GM23338 (cell line): Measurements from ENCODE around the gene PGPEP1.

Experiments
- CREB1 ChIP-seq: fragments of 250-450 bp; sonication (Bioruptor Pico); IDR thresholded peaks from 2 replicates; pipeline ENCODE4 v1.5.0; 2020; ENCODE audit warnings: low read depth, mild to moderate bottlenecking, moderate library complexity
- EZH2 ChIP-seq: fragments of 200-600 bp; sonication (generic); IDR thresholded peaks from one replicate; pipeline ENCODE4 v1.8.0; 2017; ENCODE audit warnings: antibody characterized with exemption, mild to moderate bottlenecking, low read depth; ENCODE audit not compliant: unreplicated experiment
- EZH2phosphoT487 ChIP-seq: fragments of 200-600 bp; sonication (generic); IDR thresholded peaks from one replicate; pipeline ENCODE4 v1.8.1; 2018; ENCODE audit warnings: antibody characterized with exemption; ENCODE audit not compliant: unreplicated experiment
- JUNB ChIP-seq: IDR thresholded peaks from one replicate; pipeline ENCODE4 v1.6.1; 2016; ENCODE audit warnings: antibody characterized with exemption; ENCODE audit not compliant: unreplicated experiment
- POLR2AphosphoS5 ChIP-seq: IDR thresholded peaks from 2 replicates; pipeline ENCODE4 v1.6.1; 2016; ENCODE audit warnings: antibody characterized with exemption, low read depth
- STAT1 ChIP-seq: IDR thresholded peaks from one replicate; pipeline ENCODE4 v1.6.1; 2016; ENCODE audit warnings: antibody characterized with exemption; ENCODE audit not compliant: unreplicated experiment
- ZNF114 ChIP-seq: fragments of 250-450 bp; sonication (Bioruptor Pico); IDR thresholded peaks from 2 replicates; pipeline ENCODE4 v1.5.0; 2020; ENCODE audit warnings: mild to moderate bottlenecking, moderate library complexity
- TF ChIP-seq, protein P1 (sequence below), 2 experiments: fragments of 200-600 bp in 1 of 2; sonication (generic) in 1 of 2; conservative IDR thresholded peaks; 2 replicates each; pipeline versions ENCODE4 v1.5.1 to v1.6.1; 2016 to 2017; ENCODE audit warnings: antibody characterized with exemption in 2 of 2, low read depth in 2 of 2, mild to moderate bottlenecking in 2 of 2, moderate library complexity in 1 of 2
- TF ChIP-seq, protein P2 (sequence below): IDR thresholded peaks from one replicate; pipeline ENCODE4 v1.6.1; 2018; ENCODE audit warnings: antibody characterized with exemption; ENCODE audit not compliant: unreplicated experiment
- TF ChIP-seq, protein P3 (sequence below): fragments of 250-450 bp; sonication (Bioruptor Pico); IDR thresholded peaks from 2 replicates; pipeline ENCODE4 v1.5.0; 2020; ENCODE audit warnings: mild to moderate bottlenecking, moderate library complexity

GRCh38 chr19:18321734-18322102 is 18.7 kb upstream of the PGPEP1 start:
- TF ChIP-seq POLR2AphosphoS5 (no peak; the same call in 1 of the 2 replicates), EZH2phosphoT487 (no peak), CREB1 (no peak), EZH2 (no peak), JUNB (no peak), STAT1 (no peak), ZNF114 (CRISPR knock-in tag) (no peak)
- TF ChIP-seq, protein P1, sequence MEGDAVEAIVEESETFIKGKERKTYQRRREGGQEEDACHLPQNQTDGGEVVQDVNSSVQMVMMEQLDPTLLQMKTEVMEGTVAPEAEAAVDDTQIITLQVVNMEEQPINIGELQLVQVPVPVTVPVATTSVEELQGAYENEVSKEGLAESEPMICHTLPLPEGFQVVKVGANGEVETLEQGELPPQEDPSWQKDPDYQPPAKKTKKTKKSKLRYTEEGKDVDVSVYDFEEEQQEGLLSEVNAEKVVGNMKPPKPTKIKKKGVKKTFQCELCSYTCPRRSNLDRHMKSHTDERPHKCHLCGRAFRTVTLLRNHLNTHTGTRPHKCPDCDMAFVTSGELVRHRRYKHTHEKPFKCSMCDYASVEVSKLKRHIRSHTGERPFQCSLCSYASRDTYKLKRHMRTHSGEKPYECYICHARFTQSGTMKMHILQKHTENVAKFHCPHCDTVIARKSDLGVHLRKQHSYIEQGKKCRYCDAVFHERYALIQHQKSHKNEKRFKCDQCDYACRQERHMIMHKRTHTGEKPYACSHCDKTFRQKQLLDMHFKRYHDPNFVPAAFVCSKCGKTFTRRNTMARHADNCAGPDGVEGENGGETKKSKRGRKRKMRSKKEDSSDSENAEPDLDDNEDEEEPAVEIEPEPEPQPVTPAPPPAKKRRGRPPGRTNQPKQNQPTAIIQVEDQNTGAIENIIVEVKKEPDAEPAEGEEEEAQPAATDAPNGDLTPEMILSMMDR (conservative IDR thresholded peaks at IDR 0.05; ENCODE audit: low read depth in 2 of 2): no peak
- TF ChIP-seq, protein P2, sequence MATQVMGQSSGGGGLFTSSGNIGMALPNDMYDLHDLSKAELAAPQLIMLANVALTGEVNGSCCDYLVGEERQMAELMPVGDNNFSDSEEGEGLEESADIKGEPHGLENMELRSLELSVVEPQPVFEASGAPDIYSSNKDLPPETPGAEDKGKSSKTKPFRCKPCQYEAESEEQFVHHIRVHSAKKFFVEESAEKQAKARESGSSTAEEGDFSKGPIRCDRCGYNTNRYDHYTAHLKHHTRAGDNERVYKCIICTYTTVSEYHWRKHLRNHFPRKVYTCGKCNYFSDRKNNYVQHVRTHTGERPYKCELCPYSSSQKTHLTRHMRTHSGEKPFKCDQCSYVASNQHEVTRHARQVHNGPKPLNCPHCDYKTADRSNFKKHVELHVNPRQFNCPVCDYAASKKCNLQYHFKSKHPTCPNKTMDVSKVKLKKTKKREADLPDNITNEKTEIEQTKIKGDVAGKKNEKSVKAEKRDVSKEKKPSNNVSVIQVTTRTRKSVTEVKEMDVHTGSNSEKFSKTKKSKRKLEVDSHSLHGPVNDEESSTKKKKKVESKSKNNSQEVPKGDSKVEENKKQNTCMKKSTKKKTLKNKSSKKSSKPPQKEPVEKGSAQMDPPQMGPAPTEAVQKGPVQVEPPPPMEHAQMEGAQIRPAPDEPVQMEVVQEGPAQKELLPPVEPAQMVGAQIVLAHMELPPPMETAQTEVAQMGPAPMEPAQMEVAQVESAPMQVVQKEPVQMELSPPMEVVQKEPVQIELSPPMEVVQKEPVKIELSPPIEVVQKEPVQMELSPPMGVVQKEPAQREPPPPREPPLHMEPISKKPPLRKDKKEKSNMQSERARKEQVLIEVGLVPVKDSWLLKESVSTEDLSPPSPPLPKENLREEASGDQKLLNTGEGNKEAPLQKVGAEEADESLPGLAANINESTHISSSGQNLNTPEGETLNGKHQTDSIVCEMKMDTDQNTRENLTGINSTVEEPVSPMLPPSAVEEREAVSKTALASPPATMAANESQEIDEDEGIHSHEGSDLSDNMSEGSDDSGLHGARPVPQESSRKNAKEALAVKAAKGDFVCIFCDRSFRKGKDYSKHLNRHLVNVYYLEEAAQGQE: no peak
- TF ChIP-seq, protein P3, sequence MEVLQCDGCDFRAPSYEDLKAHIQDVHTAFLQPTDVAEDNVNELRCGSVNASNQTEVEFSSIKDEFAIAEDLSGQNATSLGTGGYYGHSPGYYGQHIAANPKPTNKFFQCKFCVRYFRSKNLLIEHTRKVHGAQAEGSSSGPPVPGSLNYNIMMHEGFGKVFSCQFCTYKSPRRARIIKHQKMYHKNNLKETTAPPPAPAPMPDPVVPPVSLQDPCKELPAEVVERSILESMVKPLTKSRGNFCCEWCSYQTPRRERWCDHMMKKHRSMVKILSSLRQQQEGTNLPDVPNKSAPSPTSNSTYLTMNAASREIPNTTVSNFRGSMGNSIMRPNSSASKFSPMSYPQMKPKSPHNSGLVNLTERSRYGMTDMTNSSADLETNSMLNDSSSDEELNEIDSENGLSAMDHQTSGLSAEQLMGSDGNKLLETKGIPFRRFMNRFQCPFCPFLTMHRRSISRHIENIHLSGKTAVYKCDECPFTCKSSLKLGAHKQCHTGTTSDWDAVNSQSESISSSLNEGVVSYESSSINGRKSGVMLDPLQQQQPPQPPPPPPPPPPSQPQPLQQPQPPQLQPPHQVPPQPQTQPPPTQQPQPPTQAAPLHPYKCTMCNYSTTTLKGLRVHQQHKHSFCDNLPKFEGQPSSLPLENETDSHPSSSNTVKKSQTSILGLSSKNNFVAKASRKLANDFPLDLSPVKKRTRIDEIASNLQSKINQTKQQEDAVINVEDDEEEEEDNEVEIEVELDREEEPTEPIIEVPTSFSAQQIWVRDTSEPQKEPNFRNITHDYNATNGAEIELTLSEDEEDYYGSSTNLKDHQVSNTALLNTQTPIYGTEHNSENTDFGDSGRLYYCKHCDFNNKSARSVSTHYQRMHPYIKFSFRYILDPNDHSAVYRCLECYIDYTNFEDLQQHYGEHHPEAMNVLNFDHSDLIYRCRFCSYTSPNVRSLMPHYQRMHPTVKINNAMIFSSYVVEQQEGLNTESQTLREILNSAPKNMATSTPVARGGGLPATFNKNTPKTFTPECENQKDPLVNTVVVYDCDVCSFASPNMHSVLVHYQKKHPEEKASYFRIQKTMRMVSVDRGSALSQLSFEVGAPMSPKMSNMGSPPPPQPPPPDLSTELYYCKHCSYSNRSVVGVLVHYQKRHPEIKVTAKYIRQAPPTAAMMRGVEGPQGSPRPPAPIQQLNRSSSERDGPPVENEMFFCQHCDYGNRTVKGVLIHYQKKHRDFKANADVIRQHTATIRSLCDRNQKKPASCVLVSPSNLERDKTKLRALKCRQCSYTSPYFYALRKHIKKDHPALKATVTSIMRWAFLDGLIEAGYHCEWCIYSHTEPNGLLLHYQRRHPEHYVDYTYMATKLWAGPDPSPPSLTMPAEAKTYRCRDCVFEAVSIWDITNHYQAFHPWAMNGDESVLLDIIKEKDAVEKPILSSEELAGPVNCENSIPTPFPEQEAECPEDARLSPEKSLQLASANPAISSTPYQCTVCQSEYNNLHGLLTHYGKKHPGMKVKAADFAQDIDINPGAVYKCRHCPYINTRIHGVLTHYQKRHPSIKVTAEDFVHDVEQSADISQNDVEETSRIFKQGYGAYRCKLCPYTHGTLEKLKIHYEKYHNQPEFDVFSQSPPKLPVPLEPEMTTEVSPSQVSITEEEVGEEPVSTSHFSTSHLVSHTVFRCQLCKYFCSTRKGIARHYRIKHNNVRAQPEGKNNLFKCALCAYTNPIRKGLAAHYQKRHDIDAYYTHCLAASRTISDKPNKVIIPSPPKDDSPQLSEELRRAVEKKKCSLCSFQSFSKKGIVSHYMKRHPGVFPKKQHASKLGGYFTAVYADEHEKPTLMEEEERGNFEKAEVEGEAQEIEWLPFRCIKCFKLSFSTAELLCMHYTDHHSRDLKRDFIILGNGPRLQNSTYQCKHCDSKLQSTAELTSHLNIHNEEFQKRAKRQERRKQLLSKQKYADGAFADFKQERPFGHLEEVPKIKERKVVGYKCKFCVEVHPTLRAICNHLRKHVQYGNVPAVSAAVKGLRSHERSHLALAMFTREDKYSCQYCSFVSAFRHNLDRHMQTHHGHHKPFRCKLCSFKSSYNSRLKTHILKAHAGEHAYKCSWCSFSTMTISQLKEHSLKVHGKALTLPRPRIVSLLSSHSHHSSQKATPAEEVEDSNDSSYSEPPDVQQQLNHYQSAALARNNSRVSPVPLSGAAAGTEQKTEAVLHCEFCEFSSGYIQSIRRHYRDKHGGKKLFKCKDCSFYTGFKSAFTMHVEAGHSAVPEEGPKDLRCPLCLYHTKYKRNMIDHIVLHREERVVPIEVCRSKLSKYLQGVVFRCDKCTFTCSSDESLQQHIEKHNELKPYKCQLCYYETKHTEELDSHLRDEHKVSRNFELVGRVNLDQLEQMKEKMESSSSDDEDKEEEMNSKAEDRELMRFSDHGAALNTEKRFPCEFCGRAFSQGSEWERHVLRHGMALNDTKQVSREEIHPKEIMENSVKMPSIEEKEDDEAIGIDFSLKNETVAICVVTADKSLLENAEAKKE: no peak
